NCI-H1436 treated with DMSO at 0.1 percent for 48 hours (cell line): ENCODE measurements around the gene HTR7.
"Not testable (repeated sequence)": the region's sequence is repeated elsewhere in the genome, so short reads cannot be mapped to it uniquely, and the experiment has no call there.

Experiments
- DNase-seq: peaks from one replicate; lab custom pipeline; 2025; lab: John Stamatoyannopoulos, UW

The HTR7 gene

DNA sequence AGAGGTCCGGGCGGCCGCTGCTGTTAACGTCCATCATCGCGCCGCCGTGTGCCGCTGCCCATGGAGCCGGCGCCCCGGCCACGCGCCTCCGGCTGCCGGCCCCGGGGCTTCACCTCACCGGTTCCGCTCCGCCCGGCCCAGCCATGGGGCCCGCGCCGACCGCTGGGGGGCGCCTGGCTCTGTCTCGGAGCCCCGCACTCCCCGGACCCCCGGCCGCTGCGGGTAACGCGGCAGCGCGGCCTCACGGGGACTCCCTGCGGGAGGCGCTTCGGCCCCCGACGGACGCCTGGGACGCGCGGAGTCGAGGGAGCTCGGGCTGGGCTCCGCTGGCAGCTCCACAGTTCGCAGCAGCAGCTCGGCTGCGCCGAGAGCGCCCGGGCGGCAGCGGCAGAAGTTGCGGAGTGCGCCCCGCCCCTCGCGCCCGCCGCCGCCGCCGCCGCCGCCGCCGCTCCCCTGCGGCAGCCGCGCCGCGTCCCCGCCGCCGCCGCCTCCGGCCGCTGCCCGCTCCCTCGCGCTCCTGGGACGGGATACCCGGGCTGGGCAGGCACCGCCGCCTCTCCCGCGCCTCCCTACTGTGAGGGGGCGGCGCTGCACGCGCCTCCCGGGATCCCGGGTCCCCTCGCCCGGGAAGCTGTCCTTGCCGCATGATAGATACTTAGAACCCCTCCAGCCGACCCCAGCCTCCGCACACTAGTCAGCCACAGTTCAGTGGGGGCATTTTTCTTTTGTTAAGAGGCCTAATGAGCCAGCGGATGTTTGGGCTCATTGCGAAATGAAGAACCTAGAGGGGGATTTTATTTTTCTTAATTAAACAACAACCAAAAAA is at the start of gene HTR7:
HTR7 (minus strand) TSS at position 405 of the 826 bp plus-strand sequence; CDS start at position 37, 368 bp downstream.
- DNase-seq = no peak

DNA sequence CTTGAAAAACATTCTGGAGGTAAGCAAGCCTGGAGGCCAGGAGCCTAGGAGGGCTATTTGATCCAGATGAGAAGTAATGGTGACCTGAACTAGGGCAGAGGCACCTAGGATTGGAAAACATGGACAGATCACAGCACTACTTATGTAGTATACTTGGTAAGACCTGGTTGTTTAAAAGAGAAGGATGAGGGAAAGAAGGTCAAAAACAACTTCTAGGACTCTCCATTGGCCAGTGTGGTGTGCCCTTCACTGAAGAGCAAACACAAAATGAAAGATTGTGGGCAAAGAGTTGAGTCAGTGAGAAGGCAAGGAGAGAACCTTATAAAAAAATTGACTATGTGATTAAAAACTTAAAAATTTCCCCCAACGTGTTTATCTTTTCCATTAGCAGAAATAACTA is 48.8 kb upstream of the HTR7 start:
- no peak for DNase-seq

DNA sequence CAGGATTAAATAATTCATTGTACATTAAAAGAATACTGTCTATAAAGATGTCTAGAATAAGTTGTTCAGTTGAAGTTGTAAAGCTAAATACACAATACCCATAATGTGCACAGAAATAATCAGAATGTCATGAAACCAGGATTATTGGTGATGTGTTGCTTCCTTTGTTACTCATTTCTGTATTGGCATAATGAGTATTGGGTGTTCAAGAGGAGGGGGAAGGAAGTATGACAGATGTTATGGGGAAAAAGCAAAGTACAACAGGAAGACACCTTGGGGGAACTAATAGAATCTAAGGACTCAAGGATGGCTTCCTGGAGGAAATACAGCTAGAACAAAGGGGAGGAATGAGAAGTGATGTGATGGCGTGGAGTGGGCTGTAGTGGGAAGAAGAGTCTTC is 48.1 kb upstream of the HTR7 start:
- no peak for DNase-seq

DNA sequence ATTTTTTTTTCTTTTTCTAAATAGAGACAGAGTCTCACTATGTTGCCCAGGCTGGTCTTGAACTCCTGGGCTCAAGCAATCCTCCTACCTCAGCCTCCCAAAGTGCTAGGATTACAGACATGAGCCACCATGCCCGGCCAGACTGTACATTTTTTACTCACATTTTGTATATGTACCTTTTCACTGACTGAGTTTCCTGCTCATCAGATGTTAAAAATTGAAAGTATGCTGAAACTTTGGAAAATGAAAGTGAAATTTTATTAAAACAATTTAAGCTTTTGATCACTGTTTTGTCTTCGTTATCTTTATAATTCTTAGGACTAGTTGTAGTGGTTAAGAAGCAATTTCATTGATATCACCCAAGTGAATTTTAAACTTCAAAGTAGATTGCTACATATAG is 39.1 kb upstream of the HTR7 start:
- DNase-seq = not testable (repeated sequence)

DNA sequence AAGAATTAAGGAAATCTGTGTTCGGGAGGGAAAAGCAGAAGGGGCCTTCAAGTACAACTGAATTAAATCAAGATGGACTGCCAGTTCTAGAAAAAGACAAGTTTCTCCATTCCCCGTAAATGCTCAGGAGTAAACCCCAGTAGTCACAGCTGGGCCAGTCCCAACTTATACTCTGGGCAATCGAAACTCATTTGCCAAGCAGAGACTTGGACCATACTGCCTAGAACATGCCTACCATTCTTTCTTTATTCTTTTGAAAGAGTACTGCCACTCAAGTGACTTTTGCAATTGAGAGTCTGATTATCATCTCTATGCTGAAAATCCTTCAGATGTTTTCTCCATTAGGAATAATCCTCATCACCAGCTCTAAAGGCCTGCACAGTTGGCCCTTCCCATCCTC is 35.4 kb upstream of the HTR7 start:
- DNase-seq = no peak

DNA sequence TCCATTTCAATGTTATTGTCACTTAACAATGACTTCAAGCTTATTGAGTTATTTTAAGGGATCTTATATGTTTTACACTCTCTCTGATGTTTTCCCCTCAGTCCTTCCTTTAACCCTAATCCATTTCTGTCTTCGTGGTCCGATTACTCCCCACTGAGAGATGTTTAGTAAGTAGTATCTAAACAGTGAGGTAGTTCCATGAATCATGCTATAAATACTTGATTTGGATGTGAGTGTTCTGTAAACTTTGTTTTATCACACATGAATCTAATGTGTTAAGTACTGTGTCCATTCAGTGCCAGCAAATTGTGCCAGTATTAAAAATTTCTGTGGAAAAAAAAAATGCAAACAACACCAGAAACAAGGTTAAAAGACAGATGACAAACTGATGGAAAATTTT is 32.5 kb upstream of the HTR7 start:
- no peak for DNase-seq

DNA sequence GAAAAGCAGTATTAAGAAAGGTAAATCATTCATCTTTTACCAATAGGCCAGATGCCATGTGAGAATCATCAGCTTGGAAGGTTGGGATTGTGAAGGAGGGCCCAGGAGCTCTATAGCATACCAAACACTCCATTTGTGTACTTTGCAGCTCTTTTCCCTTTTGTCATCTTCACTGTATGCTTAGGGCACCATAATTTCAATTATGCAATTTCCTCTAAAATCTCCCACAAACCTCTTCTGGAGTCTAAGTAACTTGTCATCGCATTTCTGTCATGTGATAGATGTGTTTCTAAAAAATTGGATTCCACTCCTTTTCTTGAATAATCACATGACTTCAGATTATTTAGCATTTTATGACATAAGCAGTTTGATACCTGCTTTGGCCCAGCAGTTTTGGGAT is 31.8 kb upstream of the HTR7 start:
- no peak for DNase-seq

DNA sequence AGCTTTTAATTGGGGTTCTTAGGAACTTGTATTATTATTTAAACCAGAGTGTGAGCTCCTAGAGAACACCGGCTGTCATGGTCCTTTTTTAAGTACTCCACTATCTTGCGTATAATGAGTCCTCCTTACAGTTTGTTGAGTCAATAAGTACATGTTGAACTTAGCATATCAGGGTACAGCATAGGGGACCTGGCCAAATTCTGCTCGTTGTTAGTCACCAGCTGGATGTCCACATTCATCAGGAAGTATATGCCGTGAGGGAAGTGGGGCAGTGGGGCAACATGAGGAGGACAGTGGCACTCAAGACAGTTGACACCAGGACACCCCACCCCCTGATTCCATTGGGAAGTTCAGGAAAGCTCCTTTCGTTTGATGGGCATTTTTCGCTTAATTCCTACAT is 30.5 kb upstream of the HTR7 start:
- DNase-seq = no peak

DNA sequence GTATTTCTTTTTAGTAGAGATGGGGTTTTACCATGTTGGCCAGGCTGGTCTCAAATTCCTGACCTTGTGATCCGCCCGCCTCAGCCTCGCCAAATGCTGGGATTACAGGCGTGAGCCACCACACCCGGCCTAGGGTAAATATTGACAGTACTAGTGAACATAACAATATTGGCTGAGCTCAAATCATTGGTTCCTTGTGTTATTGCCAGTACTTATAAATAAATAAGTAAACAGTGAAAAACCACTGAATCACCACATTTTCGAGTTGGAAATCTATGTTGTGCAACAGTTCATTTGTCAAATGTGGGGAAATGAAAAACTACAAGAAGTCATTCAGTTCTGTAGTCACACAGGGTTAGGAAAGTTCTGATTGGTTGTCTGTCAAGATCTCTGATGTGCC is 29.7 kb upstream of the HTR7 start:
- DNase-seq = no peak

DNA sequence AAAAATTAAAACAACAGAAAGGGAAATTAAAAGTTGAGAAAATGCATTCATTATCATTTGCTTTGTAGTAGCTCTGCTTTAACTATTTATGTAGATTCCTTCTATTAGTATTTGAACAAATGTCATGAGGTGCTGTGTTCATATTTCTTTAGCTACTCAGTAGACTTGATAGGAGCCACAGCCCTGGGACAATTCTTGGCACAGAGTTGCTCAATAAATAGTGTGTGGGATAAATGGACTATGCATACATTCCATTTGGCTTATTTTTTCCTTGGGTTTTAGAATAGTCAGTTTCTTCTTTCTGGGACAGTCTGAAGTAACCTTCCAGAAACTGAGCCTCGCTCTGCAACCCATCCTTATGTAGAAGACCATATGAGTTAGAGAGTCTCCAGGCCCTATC is 27.3 kb upstream of the HTR7 start:
- no peak for DNase-seq

DNA sequence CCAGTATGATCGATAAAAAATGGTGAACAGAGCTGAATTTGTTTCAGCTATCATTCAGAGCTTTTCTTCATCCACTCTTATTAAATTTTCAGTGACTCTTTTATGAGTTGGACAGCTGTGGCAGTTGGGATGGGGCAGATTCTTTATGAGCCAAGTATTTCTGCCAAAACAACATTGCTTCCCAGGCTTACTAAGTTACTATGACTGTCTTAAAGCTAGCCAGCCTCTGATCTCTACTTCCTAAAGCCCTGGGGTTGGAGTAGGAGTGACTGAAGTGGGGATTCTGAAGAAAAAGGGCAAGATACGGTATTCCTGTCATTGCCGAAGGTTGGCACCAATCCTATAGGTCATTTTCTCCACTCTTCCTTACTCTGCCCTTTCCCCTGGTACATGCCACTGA is 26.6 kb upstream of the HTR7 start:
- no peak for DNase-seq

DNA sequence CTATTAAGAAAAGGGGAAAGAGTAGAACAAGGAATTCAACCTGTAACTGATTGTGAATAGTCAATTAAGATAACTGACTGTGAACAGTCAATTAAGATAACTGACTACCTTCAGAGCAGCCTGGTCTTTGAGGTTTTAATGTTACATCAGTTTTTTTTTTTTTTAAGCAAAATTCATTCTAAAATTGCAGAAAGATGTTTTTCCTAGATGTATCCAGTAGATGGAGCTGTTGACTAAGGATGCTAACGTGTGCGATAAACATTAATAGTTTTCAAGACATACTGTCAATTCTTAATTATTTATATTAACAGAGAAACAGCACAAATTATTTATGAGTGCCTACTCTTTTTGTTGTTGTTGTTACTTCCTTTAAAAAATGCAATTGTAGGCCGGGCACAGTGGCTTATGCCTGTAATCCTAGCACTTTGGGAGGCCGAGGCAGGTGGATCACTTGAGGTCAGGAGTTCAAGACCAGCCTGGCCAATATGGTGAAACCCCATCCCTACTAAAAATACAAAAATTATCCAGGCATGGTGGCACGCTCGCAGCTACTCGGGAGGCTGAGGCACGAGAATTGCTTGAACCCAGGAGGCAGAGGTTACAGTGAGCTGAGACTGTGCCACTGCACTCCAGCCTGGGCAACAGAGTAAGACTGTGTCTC is 22.4 kb upstream of the HTR7 start:
- DNase-seq = not testable (repeated sequence)

DNA sequence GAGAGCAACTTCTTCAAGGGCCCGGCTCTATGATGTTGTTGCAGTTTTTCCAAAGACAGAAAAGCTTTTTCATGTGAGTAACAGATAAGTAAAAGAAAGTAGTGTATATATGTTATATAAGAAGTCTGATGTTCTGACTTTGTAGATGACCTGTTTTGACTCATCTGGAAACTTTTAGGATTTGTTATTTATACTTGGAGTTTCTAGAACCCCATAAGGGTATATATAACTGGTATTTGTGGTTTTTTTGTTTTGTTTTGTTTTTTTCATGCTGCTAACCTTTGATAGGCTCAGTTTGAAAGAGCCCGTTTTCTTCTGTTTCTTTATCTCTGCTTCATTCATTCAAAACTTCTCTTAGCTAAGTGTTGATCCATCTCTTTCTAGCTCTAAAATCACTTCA is 21.2 kb upstream of the HTR7 start:
- no peak for DNase-seq

DNA sequence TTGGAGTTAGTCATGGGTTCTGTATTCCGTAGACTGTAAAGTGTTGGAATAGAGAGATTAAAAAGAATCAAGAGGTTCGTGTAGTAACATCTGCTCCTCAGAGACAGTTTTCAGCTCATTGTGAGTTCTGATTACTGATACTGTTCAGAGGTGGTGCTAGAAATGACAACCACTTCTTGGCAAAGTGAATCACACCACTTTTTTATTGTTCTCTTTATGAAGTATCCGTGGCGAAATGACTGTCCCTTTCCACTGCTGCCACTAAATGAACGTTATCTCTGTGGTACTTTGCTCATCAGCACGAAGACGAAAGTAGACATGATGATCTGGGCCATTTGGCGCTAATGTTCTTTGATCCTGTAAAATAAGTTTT is 14.8 kb upstream of the HTR7 start:
- no peak for DNase-seq

DNA sequence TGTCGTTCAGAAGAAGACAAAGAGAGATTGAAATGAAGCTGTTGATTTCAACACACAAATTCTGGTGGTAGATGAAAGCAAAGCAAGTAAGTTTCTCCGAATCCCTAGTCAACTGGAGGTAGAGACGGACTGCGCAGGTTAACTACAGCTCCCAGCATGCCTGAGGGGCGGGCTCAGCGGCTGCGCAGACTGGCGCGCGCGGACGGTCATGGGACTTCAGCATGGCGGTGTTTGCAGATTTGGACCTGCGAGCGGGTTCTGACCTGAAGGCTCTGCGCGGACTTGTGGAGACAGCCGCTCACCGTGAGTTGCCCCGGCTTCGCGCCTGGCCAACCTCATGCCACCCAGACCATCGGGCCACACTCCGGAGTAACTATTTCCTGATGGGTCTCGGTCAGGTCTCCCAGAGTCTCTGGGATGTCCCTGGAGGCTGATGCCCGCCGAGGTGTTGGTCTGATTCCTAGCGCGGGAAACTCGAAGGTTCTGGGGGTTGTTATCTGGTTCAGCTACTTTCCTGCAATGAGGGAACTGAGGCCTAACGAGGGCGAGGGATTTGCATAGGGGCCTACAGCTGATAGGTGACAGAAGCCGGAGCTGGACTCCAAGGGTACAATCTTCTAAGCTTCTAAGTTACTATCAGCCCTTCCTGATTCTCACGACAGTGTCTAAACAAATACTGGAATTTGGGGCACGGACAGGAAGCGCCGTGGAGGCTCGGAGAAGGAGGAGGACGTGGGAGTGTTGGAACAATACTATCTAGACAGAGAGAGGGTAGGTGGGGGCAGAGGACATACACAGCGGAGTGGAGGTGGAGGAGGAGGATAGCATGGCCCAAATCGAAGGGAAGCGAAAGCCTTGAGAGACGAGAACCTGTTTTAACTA is 14.2 kb upstream of the HTR7 start, which contains the start of gene RPP30:
RPP30 (plus strand) TSS at position 209 of the 882 bp plus-strand sequence; CDS start at position 222, 13 bp downstream.
- DNase-seq = peak; percentile 30

DNA sequence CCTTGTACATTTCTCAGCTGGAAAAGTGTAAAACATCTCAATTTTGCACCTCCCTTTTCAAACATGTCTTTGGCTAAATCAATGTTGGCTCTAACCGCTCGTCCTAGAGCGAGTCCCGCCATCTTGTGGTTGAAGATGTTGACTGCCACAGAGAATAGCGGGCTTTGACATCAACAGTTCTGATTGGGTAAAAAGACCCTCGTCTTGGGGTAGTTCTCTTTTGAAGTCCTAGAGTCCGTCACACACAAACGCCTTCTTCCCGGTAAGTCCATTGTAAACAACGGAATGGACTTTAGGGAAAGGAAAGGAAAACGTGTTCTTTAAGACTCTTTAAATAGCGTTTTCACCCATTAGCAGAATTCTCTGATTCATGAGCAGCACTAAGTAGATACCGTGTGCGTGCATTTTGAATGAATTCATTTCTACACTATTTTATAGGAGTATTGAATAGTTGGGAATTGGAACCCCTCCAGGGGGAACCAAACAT is 13.5 kb upstream of the HTR7 start:
- peak; percentile 23 for DNase-seq

DNA sequence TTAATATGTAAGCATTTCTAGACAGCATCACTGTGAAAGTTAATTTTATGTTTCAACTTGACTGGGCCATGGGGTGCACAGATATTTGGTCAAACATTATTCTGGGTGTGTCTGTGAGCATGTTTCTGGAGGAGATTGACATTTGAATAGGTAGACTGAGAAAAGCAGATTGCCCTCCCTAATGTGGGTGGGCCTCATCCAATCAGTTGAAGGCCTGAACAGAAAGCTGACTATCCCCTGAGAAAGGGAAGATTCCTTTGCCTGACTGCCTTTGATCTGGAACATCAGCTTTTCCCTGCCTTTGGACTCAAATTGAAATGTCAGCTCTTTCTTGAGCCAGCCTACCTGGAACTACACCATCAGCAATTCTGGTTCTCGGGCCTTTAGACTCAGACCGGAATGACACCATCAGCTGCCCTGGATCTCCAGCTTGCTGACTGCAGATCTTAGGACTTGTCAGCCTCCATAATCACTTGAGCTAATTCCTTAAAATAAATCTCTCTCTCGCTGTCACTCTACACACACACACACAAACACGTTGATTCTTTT is 8.3 kb upstream of the HTR7 start:
- DNase-seq = no peak

DNA sequence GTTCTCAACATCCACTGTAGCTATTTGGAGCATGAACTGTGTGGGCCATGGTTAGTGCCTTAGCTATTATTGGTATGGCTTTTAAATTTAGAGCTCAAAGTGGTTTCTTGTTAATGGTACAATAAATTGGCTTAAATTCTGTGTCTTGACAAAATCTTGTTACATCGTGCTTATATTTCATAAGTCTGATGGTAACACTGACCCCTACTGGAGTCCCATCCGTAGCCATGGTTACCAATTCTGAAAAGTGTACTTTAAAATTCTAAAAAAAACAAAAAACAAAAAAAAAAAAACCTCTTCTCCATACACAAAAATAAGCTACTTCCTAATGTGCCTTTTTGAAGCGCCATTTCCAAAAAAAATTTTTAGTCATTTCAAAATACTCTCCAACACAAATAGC is 7.6 kb upstream of the HTR7 start:
- no peak for DNase-seq

DNA sequence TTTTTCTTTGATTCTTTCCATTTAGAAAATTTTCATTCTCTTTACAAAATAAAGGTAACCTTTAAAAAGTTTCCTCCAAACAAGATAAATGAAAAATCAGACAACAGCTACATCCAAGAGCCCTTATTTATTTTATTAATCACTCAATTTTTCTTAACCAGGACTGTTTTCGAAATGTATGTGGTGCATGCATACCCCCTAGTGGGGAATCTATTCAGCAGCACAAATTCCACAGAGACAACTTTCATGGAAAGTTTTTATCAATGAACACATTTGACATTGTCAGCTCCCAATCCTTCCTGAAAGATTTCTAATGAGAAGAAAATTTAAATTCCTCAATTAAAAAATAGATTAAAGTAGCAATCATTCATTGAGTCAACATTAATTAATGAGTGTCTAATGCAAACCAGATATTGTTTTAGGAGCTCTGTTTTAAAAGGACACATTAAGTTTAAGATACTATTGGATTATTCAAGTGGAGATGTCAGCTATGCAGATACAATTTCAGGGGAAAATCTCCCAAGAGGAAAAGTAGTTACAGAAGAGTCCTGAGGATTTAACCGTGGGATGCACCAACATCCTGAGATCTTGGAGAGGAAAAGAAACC is 5.2 kb upstream of the HTR7 start:
- DNase-seq = no peak

DNA sequence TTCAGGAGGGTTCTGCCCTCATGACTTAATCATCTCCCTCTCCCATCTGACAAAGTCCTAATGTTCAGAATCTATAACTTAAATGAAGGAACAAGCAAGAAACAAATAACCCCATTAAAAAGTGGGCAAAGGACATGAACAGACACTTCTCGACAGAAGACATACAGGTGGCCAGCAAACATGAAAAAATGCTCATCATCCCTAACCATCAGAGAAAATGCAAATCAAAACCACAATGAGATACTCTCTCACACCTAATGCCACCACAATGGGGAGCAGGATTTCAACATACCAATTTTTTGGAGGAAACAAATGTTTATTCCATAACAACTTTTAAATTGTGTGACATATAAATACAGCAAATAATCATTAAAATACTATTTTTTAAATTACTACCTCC is 3.0 kb upstream of the HTR7 start:
- DNase-seq = no peak

DNA sequence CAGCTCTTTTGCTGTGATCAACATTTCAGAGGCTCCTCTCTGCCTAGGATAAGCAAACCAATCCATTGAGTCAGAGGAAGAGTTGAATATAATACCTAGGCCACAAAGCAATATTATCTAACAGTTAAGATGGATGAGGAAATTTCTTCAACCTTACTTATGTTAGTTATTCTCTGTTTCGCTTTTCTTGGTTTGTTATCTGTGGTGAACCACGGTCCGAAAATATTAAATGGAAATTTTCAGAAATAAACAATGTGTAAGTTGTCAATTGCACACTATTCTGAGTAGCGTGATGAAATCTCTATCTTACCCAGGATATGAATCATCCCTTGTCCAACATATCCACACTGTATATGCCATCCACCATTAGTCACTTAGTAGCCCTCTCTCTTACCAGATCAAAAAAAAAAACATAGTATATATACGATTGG is 1.5 kb upstream of the HTR7 start:
- DNase-seq = no peak
